SH-SY5Y (cell line): ENCODE results near the gene TSHR.

Source experiments
- GATA2 ChIP-seq: IDR thresholded peaks from 2 replicates; pipeline ENCODE4 v1.6.1; 2011; ENCODE audit warnings: mild to moderate bottlenecking, low read depth, low read length
- GATA3 ChIP-seq: IDR thresholded peaks from 2 replicates; pipeline ENCODE4 v1.6.1; 2011; ENCODE audit warnings: low read depth, mild to moderate bottlenecking, low read length, moderate library complexity

The TSHR gene

GRCh38 chr14:81123811-81124210, 168.4 kb downstream of the TSHR start:
- TF ChIP-seq GATA2 (no peak), GATA3 (no peak)

GRCh38 chr14:81125536-81125935, 170.1 kb downstream of the TSHR start:
- TF ChIP-seq GATA2: no peak
- TF ChIP-seq GATA3: no peak

DNA sequence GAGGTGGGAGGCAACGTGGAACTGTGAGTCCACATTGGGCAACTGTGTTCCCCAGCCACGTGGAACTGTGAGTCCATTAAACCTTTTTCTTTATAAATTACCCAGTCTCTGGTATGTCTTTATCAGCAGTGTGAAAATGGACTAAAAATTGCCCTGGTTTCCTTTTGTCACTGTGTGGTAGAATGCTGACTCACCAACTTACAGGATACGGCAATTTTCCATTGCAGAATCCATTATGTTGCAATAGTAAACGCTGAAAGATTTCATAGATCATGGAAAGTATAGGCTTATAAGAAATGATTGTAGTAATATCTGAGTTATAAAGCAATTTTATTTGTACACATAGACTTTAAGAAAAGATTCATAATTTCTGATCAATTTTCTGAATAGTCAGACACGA, 172.4 kb downstream of the TSHR start:
- no peak for TF ChIP-seq GATA3
- no peak for TF ChIP-seq GATA2

DNA sequence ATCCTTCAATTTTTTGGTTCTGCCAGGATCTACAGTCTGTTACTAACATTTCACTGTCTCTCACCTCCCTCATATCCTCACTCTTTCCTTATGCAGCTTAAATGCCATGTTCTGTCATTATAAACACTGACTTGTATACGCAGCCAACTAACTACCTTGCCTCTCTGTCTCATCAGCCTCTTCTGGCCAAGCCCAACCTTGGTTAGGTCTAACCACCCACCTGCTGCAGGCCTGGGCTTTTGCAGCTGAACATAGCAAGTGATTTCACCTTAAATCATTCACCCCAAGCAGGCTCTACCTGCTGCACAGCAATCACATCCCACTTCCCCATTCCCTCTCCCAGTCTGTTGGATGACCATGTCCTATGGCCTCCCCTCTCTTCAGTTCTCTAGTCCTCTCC, 173.8 kb downstream of the TSHR start:
- TF ChIP-seq GATA3: no peak
- no peak for TF ChIP-seq GATA2

- TF ChIP-seq GATA3 (no peak), GATA2 (no peak)
Observed at GRCh38 chr14:81132468-81132867, 177.0 kb downstream of the TSHR start.

- TF ChIP-seq GATA3 (no peak), GATA2 (no peak)
Observed at GRCh38 chr14:81133400-81133799, 178.0 kb downstream of the TSHR start.

- no peak for TF ChIP-seq GATA2
- no peak for TF ChIP-seq GATA3
Observed at GRCh38 chr14:81137316-81137715, 181.9 kb downstream of the TSHR start.

- TF ChIP-seq GATA2: no peak
- no peak for TF ChIP-seq GATA3
Observed at GRCh38 chr14:81138429-81138828, 183.0 kb downstream of the TSHR start.

- TF ChIP-seq GATA2: no peak
- no peak for TF ChIP-seq GATA3
Observed at GRCh38 chr14:81141426-81141825, 186.0 kb downstream of the TSHR start.

- TF ChIP-seq GATA3: no peak
- no peak for TF ChIP-seq GATA2
Observed at GRCh38 chr14:81143793-81144192, 188.4 kb downstream of the TSHR start.

DNA sequence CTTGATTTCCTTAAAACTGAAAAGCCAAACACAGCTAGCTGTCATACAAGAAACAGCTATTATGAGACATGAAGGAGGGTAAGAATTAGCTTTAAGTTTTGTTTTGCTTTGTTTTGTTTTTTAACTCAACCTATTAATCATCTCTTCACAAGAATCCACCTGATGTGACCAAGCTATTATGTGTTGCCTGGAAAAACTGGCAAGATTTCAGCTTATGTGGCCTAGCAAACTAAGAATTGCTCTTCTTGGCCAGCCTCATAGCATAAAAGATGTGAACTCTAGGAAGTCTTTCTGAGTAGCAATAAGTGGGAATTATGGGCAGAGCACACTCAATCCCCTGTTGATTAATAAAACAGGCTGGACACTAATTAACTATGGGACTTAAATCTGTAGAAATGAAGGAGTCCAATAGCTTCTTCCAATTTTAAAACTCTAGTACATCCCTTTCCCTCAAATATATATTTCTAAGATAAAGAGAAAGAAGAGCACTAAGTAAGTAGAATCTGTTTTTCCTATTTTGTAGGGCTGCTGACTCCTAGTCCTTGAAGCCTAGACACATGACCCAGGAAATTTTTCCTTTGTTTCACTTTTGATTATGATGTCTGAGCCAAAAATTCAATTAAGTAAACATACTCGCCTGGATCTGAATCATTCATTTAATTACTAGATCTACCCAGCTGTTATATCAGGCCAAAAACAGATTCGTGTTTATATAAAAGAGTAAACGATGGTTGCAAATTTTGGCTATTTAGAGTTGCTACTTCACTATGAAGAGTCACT, 189.6 kb downstream of the TSHR start:
- TF ChIP-seq GATA2: no peak
- TF ChIP-seq GATA3: no peak

DNA sequence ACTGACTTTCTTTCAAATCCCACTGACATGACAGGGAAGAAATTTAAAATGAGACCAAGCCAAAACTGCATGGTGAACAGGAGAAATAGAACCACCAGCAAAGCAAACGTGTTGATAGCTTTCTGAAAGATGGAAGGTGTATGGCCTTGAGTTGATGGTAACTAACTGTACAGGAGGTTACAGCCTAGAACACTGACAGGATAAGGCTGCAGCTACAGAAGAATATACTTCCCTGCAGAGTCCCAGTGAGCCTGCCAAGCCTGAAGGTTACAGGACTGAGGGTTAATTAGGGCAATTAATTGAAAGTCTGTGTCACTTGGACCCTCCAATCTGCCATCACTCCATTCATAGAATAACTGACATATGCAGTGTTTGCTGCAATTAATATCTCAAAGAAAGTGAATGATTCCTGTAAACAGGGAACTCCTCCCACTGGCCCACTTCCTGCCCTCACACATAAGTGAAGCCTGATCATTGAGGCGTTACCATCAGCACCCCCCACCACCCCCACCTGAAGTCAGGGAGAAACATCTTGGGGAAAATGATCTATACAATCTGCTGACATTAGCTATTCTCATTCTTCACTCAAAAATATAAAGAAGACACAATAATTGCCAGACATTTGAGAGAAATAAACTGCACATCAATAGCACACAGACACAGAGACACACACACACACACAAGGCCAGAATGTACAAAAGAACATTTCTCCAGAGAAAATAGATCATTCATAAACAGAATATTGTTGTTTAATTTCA, 191.9 kb downstream of the TSHR start:
- TF ChIP-seq GATA2 (no peak), GATA3 (no peak)

DNA sequence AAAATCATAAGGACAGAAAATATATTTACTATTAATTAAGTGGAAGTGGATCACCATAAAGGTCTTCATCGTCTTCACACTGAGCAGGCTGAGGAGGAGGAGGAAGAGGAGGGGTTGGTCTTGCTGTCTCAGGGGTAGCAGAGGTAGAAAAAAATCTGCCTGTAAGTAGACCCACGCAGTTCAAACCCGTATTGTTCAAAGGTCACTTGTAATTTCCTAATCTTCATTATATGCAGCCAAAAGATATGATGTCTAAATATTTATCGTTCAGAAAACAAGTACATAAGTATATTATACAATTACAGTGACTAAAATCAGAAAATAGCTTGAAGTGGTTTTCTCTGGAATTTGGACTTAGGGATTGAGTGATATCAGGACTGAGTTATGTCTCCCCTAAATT, 193.2 kb downstream of the TSHR start:
- TF ChIP-seq GATA3: no peak
- no peak for TF ChIP-seq GATA2

GRCh38 chr14:81153187-81153586, 197.8 kb downstream of the TSHR start:
- TF ChIP-seq GATA3: no peak
- no peak for TF ChIP-seq GATA2

DNA sequence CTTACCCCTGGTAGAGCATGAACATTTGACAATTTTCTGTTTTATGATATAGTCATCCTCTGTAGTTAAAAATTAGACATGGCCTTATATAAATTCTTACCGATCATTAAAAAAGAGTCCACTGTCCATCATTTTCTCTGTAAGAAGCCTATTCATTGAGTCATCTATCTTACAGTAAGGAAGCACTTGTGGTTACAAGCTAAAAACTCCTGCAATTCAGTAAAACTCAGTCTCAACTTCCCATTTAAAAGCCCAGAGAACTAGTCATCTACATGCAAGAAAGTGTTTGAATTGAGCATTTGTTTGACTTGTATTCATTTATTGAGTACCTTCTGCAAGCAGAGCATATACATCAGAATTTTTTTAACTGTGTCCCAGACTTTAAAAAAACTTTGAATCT, 202.0 kb downstream of the TSHR start:
- TF ChIP-seq GATA3 (no peak), GATA2 (no peak)

DNA sequence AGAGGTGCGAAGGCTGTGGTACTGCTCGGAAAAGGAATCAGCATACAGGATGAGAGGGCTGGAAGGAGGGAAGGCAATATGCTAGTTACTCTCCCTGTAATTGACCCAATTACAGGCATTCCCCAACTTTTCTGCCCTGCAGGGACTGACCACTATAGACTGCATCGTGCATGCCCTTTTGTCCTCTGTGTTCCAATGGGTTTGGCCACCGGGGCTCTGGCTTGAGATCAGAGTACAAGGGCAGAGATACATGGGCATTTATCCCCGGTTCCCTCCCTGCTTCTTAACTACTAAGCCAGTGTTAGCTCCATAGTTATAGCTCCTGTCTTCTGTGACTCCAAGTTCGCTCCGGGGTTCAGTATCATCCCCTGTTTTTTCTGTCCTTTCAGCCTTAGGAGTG, 205.7 kb downstream of the TSHR start:
- TF ChIP-seq GATA2 (no peak), GATA3 (no peak)
